ENCODE results near the gene SLC24A3.

The SLC24A3 gene

DNA sequence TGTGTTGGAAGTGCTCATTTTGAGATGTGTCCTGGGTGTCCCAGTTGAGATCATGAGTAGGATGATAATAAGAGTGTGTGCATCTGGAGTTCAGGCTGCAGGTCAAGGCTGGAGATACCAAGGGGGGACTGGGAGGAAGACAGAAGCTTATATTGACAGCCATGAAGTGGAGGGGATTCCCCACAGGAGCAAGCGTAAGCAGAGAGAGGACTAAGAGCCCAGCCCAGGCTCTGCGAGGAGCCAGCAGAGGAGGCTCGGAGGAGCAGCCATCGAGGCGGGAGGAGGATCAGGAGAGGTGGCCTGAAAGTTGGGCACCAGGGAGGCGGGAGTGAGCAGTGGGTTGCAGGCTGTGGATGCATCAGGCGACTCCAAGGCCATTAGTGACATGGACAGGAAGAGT, 116.2 kb downstream of the SLC24A3 start:
- Histone ChIP-seq H3K9ac (ENCODE audit: low read length) (no peak overlapping the region), H3K4me3 (ENCODE audit: low read depth, low read length) (no peak overlapping the region), H3K27me3 (ENCODE audit: control insufficient read depth, insufficient read depth, low read length) (no peaks in the 10 kb centered on the region), H3K4me1 (ENCODE audit: control insufficient read depth, insufficient read depth, low read length) (no peaks in the 10 kb centered on the region), H3K9me3 (ENCODE audit: control insufficient read depth, insufficient read depth, low read depth, low read length) (no peaks in the 10 kb centered on the region), H3K27ac (ENCODE audit: low read depth, low read length) (no peak overlapping the region), H3K36me3 (ENCODE audit: control insufficient read depth, insufficient read depth, low read length) (no peaks in the 10 kb centered on the region)

DNA sequence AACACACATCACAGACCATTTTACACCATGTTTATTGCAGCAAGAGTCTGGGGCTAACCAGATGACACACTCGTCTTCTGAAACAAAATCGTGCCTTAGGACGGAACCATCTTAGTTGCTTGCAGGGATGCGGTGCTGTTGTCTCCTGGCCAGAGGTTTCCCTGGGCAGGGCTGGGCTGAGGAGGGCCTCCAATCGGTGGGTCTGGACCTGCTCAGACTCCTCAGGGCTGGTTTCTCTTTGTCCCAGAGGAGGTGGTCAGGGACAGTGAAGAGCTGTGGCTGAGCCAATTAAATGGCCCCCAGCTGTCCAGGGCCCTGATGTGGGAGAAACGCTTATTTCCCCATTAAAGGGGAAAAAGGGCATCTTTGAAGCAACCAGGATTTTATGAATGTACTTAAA, 117.6 kb downstream of the SLC24A3 start:
- Histone ChIP-seq H3K27me3 (ENCODE audit: control insufficient read depth, insufficient read depth, low read length) (no peaks in the 10 kb centered on the region), H3K4me3 (ENCODE audit: low read depth, low read length) (no peak overlapping the region)

DNA sequence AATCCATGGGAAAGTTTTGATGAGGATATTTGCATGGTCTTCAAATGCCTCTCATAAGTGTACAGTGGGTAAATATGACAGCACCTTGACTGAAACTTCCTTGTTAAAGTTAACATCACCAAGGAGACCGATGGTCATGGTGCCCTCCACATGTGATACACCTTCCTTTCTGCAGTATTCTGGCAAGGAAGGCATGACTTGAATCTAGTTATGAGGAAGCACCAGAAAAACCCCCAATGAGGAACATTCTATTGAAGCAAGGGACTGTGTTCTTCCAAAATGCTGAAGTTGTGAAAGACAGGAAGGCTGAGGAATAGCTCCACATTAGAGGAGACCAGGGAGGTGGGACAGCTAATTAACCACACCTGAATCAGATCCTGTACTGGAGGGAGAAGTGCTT, 118.3 kb downstream of the SLC24A3 start:
- no peak overlapping the region for H3K9ac ChIP-seq (ENCODE audit: low read length)
- no peaks in the 10 kb centered on the region for H3K9me3 ChIP-seq (ENCODE audit: control insufficient read depth, insufficient read depth, low read depth, low read length)
- no peak overlapping the region for H3K4me3 ChIP-seq (ENCODE audit: low read depth, low read length)
- no peaks in the 10 kb centered on the region for H3K4me1 ChIP-seq (ENCODE audit: control insufficient read depth, insufficient read depth, low read length)
- no peaks in the 10 kb centered on the region for H3K27me3 ChIP-seq (ENCODE audit: control insufficient read depth, insufficient read depth, low read length)
- H3K27ac ChIP-seq (ENCODE audit: low read depth, low read length) = no peak overlapping the region
- H3K36me3 ChIP-seq (ENCODE audit: control insufficient read depth, insufficient read depth, low read length) = no peaks in the 10 kb centered on the region

More for the DNA sequence above, 117.6 kb downstream of the SLC24A3 start:
- Histone ChIP-seq H3K36me3 (ENCODE audit: control insufficient read depth, insufficient read depth, low read length) (no peaks in the 10 kb centered on the region), H3K9me3 (ENCODE audit: control insufficient read depth, insufficient read depth, low read depth, low read length) (no peaks in the 10 kb centered on the region), H3K27ac (ENCODE audit: low read depth, low read length) (no peak overlapping the region), H3K4me1 (ENCODE audit: control insufficient read depth, insufficient read depth, low read length) (no peaks in the 10 kb centered on the region), H3K9ac (ENCODE audit: low read length) (no peak overlapping the region)

DNA sequence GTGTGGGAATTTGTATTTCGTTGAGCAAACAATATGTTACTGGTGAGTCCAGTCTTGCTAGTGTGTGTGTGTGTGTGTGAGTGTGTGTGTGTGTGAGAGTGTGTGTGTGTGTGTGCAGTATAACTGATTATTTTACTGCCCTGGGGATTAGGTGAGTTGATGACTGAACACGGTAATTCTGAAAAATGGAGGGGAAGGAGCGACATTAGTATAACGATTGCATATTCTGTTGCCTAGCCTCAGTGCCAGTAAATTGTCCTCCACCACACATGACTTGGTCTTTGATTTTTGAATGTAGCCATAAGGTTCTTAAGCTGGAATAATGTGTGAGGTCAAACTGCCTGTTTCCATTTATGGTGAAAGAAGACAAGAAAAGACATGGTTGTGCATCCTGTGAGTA, 121.1 kb downstream of the SLC24A3 start:
- Histone ChIP-seq H3K4me1 (ENCODE audit: control insufficient read depth, insufficient read depth, low read length) (no peaks in the 10 kb centered on the region), H3K27ac (ENCODE audit: low read depth, low read length) (no peak overlapping the region), H3K4me3 (ENCODE audit: low read depth, low read length) (no peak overlapping the region), H3K27me3 (ENCODE audit: control insufficient read depth, insufficient read depth, low read length) (no peaks in the 10 kb centered on the region), H3K36me3 (ENCODE audit: control insufficient read depth, insufficient read depth, low read length) (no peaks in the 10 kb centered on the region), H3K9me3 (ENCODE audit: control insufficient read depth, insufficient read depth, low read depth, low read length) (no peaks in the 10 kb centered on the region), H3K9ac (ENCODE audit: low read length) (no peak overlapping the region)

DNA sequence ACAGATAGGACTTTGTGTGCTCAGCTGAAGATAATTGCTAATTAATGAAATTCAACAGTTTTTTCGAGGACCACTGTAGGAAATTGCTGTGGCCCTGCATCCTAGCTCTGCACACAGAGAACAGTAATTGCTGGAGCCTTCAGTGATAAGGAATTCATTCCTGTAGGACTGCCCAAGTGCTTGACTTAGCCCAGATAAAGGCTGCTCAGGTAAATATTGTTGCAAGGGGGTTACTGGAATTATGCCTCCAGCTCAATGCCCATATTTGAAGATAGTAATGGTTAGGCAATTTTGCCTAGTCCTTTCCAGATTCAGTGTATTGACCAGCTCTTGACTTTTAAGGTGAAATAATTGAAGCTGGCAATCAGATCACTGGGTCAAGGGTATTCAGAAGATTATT, 122.9 kb downstream of the SLC24A3 start:
- Histone ChIP-seq H3K27me3 (ENCODE audit: control insufficient read depth, insufficient read depth, low read length) (no peaks in the 10 kb centered on the region), H3K36me3 (ENCODE audit: control insufficient read depth, insufficient read depth, low read length) (no peaks in the 10 kb centered on the region), H3K9ac (ENCODE audit: low read length) (no peak overlapping the region), H3K27ac (ENCODE audit: low read depth, low read length) (no peak overlapping the region), H3K9me3 (ENCODE audit: control insufficient read depth, insufficient read depth, low read depth, low read length) (no peaks in the 10 kb centered on the region), H3K4me3 (ENCODE audit: low read depth, low read length) (no peak overlapping the region), H3K4me1 (ENCODE audit: control insufficient read depth, insufficient read depth, low read length) (no peaks in the 10 kb centered on the region)

DNA sequence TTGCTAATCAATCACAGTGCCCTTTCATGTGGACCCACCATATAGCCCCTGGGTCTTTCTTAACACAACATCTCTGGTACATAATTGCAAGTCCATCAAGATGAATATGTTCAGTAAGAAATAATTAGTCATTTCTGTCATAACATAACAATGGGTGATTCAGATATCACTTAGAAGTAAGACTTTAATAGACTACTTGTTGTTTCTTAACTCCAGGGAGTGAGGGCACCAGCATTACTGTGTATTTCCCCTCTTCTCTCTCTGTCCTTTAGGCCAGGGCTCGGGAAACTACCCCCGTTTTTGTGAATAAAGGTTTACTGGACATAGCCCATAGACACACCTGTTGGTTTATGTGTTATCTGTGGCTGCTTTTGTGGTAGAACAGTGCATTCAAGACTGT, 123.5 kb downstream of the SLC24A3 start:
- H3K36me3 ChIP-seq (ENCODE audit: control insufficient read depth, insufficient read depth, low read length) = no peaks in the 10 kb centered on the region
- no peaks in the 10 kb centered on the region for H3K27me3 ChIP-seq (ENCODE audit: control insufficient read depth, insufficient read depth, low read length)
- no peak overlapping the region for H3K4me3 ChIP-seq (ENCODE audit: low read depth, low read length)
- no peaks in the 10 kb centered on the region for H3K9me3 ChIP-seq (ENCODE audit: control insufficient read depth, insufficient read depth, low read depth, low read length)
- no peaks in the 10 kb centered on the region for H3K4me1 ChIP-seq (ENCODE audit: control insufficient read depth, insufficient read depth, low read length)
- H3K9ac ChIP-seq (ENCODE audit: low read length) = no peak overlapping the region
- H3K27ac ChIP-seq (ENCODE audit: low read depth, low read length) = no peak overlapping the region

DNA sequence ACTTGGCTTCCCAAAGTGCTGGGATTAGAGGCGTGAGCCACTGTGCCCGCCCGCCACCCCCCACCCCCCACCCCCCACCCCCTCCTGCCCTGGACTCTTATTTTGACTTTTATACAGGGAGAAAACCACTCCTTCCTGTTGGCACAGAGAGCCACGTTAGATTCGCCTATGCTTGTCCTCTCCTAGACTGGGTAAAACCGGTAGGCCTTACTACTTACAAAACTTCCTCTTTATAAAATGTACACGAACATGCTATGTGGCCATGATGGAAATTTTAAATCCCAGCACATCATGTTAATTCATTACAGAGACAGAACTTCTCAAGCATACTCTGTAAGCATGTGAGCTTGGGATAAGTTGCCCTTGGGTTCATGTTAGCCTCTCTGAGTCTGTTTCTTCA, 124.2 kb downstream of the SLC24A3 start:
- no peak overlapping the region for H3K27ac ChIP-seq (ENCODE audit: low read depth, low read length)
- H3K9me3 ChIP-seq (ENCODE audit: control insufficient read depth, insufficient read depth, low read depth, low read length) = no peaks in the 10 kb centered on the region
- H3K4me1 ChIP-seq (ENCODE audit: control insufficient read depth, insufficient read depth, low read length) = no peaks in the 10 kb centered on the region
- no peaks in the 10 kb centered on the region for H3K36me3 ChIP-seq (ENCODE audit: control insufficient read depth, insufficient read depth, low read length)
- no peak overlapping the region for H3K4me3 ChIP-seq (ENCODE audit: low read depth, low read length)
- H3K9ac ChIP-seq (ENCODE audit: low read length) = no peak overlapping the region
- no peaks in the 10 kb centered on the region for H3K27me3 ChIP-seq (ENCODE audit: control insufficient read depth, insufficient read depth, low read length)

DNA sequence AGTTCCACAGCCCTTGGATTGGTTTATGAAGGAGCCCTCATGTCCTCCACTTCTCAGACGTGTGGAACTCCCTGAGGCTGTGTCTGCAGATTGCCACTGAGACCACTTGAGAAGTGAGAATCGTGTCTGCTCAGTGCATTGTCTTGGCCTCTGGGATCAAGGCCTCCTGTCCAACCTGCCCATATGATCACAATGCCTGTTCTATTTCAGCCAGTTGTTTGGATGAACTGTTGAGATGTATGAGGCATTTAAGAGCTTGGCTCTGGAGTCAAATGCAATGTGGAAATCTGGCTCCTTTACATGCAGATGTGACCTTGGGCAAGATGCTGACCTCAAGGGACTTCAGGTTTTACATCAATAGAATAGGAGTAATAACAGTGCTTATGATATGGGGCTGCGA, 125.9 kb downstream of the SLC24A3 start:
- H3K36me3 ChIP-seq (ENCODE audit: control insufficient read depth, insufficient read depth, low read length) = no peaks in the 10 kb centered on the region
- H3K9ac ChIP-seq (ENCODE audit: low read length) = no peak overlapping the region
- H3K4me3 ChIP-seq (ENCODE audit: low read depth, low read length) = no peak overlapping the region
- H3K27me3 ChIP-seq (ENCODE audit: control insufficient read depth, insufficient read depth, low read length) = no peaks in the 10 kb centered on the region
- H3K9me3 ChIP-seq (ENCODE audit: control insufficient read depth, insufficient read depth, low read depth, low read length) = no peaks in the 10 kb centered on the region
- H3K27ac ChIP-seq (ENCODE audit: low read depth, low read length) = no peak overlapping the region
- no peaks in the 10 kb centered on the region for H3K4me1 ChIP-seq (ENCODE audit: control insufficient read depth, insufficient read depth, low read length)

DNA sequence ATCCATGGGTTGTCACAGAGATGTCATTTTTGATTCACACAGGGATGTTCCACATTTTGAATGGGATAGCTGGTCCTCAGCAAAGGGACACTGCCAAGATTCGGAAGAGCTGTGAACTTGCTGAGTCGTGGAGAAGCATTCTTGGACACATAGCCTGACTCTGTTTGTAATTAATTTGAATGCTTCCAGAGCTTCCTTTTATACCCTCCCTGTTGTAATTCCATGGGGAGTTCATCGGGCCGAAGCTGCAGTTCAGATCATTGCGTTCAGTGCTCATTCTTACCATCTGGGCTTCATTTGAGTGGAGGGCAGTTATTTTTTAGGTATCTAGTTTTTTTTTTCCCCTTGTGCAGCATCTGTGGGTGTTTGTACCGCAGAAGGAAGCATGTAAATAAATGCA, 126.5 kb downstream of the SLC24A3 start:
- no peak overlapping the region for H3K27ac ChIP-seq (ENCODE audit: low read depth, low read length)
- H3K9ac ChIP-seq (ENCODE audit: low read length) = no peak overlapping the region
- no peak overlapping the region for H3K4me3 ChIP-seq (ENCODE audit: low read depth, low read length)
- H3K27me3 ChIP-seq (ENCODE audit: control insufficient read depth, insufficient read depth, low read length) = no peaks in the 10 kb centered on the region
- H3K4me1 ChIP-seq (ENCODE audit: control insufficient read depth, insufficient read depth, low read length) = no peaks in the 10 kb centered on the region
- H3K36me3 ChIP-seq (ENCODE audit: control insufficient read depth, insufficient read depth, low read length) = no peaks in the 10 kb centered on the region
- H3K9me3 ChIP-seq (ENCODE audit: control insufficient read depth, insufficient read depth, low read depth, low read length) = no peaks in the 10 kb centered on the region

DNA sequence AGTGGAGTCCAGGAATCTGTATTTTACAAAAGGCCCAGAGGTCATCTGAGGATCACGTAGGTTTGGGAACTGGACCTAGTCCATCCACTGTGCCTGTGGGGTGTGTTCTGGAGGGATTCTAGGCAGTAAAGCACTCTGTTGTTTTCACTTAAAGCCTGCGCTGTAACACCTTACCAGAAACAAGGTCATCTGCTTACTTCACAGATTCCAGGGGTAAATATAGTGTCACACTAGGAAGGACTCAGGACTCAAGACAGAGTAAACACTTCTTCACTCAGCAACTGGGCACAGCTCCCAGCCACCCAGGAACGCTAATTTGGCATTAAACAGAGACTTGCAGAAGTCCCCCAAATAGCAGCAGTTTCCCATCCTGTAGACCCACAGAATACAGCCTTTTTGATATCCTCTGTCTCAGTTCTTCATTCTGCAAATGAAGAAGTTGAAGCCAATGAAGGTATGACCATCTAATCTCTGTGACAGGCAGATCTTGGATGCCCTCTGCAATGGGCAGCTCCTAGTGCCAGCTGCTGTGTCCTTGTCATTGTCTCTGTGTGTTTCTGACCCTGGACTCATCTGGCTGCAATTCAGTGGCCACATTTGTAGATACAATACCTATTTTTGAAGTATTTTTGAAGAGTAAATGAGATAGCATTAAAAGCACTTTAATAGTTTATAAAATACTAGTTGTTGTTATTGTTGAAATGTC, 129.1 kb downstream of the SLC24A3 start:
- Histone ChIP-seq H3K9me3 (ENCODE audit: control insufficient read depth, insufficient read depth, low read depth, low read length) (no peaks in the 10 kb centered on the region), H3K9ac (ENCODE audit: low read length) (no peak overlapping the region), H3K4me3 (ENCODE audit: low read depth, low read length) (no peak overlapping the region), H3K27ac (ENCODE audit: low read depth, low read length) (no peak overlapping the region), H3K27me3 (ENCODE audit: control insufficient read depth, insufficient read depth, low read length) (no peaks in the 10 kb centered on the region), H3K36me3 (ENCODE audit: control insufficient read depth, insufficient read depth, low read length) (no peaks in the 10 kb centered on the region), H3K4me1 (ENCODE audit: control insufficient read depth, insufficient read depth, low read length) (no peaks in the 10 kb centered on the region)

DNA sequence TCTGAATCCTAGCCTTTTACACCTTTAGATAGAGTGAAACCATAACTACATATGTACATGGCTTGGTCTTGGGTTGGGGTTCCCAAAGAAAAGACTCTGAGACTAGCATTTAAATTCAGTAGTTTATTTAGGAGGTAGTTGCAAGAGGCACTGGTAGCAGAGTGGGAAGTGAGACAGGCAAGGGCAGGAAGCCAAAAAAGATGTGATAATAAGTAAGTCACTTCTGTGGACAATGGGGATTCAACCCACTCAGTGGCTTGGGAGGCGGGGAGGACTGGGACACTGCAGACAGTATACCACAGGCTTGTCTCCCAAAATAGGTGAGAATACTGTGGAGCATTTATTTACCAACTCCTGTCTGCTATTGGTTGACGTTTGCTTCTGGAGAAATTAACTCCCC, 131.9 kb downstream of the SLC24A3 start:
- Histone ChIP-seq H3K9ac (ENCODE audit: low read length) (no peak overlapping the region), H3K27ac (ENCODE audit: low read depth, low read length) (no peak overlapping the region), H3K9me3 (ENCODE audit: control insufficient read depth, insufficient read depth, low read depth, low read length) (no peaks in the 10 kb centered on the region), H3K4me1 (ENCODE audit: control insufficient read depth, insufficient read depth, low read length) (no peaks in the 10 kb centered on the region), H3K36me3 (ENCODE audit: control insufficient read depth, insufficient read depth, low read length) (no peaks in the 10 kb centered on the region), H3K27me3 (ENCODE audit: control insufficient read depth, insufficient read depth, low read length) (no peaks in the 10 kb centered on the region), H3K4me3 (ENCODE audit: low read depth, low read length) (no peak overlapping the region)
